ENCODE results near the gene PKHD1. TPM values are rescaled to one million over a fixed set of nuclear protein-coding genes. Genes with fewer than 3 reads are reported as not detected.

Gene PKHD1
- total RNA-seq, 1 experiment from 2014 or later = not detected

DNA sequence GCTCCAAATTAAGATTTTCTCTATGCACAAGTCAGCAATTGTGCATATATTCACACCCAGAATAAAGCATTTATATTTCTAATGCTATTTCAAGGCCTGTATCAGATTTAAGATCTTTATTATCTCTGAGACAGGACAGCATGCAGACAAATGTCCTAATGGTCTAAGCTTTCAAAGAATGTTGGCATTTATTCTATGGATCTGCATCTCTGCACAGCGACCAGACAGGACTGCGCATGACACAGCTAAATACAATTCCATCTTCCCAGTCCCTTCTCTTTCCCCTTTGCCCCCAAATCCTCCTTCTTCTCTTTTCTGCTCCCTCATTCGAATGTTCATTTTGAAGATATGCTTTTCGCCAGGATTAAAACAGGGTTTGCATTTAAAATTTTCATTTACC is 478.5 kb downstream of the PKHD1 start:
- Mint-ChIP-seq H3K4me1 (ENCODE audit: insufficient read depth, unreplicated experiment) (no peaks in the 10 kb centered on the region), H3K27ac (ENCODE audit: low read depth, unreplicated experiment) (no peak overlapping the region), H3K27me3 (ENCODE audit: insufficient read depth, unreplicated experiment) (no peaks in the 10 kb centered on the region), H3K36me3 (ENCODE audit: insufficient read depth, unreplicated experiment) (no peaks in the 10 kb centered on the region), H3K9me3 (ENCODE audit: unreplicated experiment) (no peaks in the 10 kb centered on the region), H3K4me3 (ENCODE audit: unreplicated experiment) (no peak overlapping the region)
- no peak for DNase-seq (ENCODE audit: unreplicated experiment)
- BruUV-seq (replicated peaks) = no TSS peak
- intact Hi-C loops (cut with micrococcal nuclease) = no loop called here
- ChIA-PET POLR2A (no interaction called here), CTCF (interaction anchor here (1.3 to 1.4 kb wide), 2 partner anchors 10 to 48 kb away, joined by 3 to 4 read pairs; no protein-coding TSS in a partner anchor)
- TF ChIP-seq, protein P1, sequence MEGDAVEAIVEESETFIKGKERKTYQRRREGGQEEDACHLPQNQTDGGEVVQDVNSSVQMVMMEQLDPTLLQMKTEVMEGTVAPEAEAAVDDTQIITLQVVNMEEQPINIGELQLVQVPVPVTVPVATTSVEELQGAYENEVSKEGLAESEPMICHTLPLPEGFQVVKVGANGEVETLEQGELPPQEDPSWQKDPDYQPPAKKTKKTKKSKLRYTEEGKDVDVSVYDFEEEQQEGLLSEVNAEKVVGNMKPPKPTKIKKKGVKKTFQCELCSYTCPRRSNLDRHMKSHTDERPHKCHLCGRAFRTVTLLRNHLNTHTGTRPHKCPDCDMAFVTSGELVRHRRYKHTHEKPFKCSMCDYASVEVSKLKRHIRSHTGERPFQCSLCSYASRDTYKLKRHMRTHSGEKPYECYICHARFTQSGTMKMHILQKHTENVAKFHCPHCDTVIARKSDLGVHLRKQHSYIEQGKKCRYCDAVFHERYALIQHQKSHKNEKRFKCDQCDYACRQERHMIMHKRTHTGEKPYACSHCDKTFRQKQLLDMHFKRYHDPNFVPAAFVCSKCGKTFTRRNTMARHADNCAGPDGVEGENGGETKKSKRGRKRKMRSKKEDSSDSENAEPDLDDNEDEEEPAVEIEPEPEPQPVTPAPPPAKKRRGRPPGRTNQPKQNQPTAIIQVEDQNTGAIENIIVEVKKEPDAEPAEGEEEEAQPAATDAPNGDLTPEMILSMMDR (IDR thresholded peaks at IDR 0.05; ENCODE audit: unreplicated experiment) = no peak

DNA sequence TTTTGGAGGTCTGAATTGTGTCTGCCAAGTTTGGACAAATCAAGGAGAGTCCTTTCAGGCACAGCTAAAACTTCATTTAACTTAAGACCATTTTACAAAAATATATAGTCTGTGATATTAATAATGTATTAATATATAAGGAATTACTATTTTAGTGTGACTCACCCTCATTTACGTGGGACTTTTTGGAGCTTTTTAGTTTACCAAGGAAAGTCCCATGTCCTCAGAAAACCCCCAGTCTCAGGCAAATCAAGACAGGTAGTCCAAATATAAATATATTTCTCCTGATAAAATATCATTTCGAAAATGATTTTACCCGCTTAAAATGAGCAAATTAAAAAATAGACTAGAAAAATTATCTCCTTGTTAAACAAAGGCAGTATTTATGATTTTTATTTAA is 479.0 kb downstream of the PKHD1 start:
- ChIA-PET POLR2A (interaction anchor here (0.7 kb wide), 1 partner anchor 206 kb away, joined by 3 read pairs; no protein-coding TSS in a partner anchor), CTCF (interaction anchor here (1.3 to 1.4 kb wide), 2 partner anchors 11 to 48 kb away, joined by 3 to 4 read pairs; no protein-coding TSS in a partner anchor)
- Mint-ChIP-seq H3K27ac (ENCODE audit: low read depth, unreplicated experiment) (no peak overlapping the region), H3K36me3 (ENCODE audit: insufficient read depth, unreplicated experiment) (no peaks in the 10 kb centered on the region), H3K9me3 (ENCODE audit: unreplicated experiment) (no peaks in the 10 kb centered on the region), H3K4me1 (ENCODE audit: insufficient read depth, unreplicated experiment) (no peaks in the 10 kb centered on the region), H3K27me3 (ENCODE audit: insufficient read depth, unreplicated experiment) (no peaks in the 10 kb centered on the region), H3K4me3 (ENCODE audit: unreplicated experiment) (no peak overlapping the region)
- no peak for DNase-seq (ENCODE audit: unreplicated experiment)
- intact Hi-C loops (cut with micrococcal nuclease) = no loop called here
- TF ChIP-seq, protein P1 (IDR thresholded peaks at IDR 0.05; ENCODE audit: unreplicated experiment) = no peak
- BruUV-seq (replicated peaks) = no TSS peak

DNA sequence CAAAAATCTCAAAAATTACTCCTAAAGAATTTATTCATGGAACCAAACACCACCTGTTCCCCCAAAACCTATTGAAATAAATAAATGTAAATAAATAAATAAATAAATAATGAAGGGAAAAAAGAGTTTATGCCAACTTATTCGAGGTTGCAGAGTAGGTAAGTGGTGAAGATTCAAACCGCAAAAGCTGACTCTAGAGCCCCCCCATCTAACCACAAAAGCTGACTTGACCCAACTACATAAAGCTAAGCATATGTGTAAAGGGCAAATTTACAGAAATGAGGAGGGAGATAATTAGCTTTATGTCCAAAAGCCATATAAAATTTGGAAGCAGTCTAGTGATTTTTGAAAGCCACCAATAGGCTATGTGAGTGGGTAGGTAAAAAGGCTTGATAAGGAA is 486.9 kb downstream of the PKHD1 start:
- no TSS peak for BruUV-seq (replicated peaks)
- no peak for DNase-seq (ENCODE audit: unreplicated experiment)
- Mint-ChIP-seq H3K4me1 (ENCODE audit: insufficient read depth, unreplicated experiment) (no peaks in the 10 kb centered on the region), H3K27me3 (ENCODE audit: insufficient read depth, unreplicated experiment) (no peaks in the 10 kb centered on the region), H3K9me3 (ENCODE audit: unreplicated experiment) (peaks cover 5% of the 10 kb centered on the region), H3K27ac (ENCODE audit: low read depth, unreplicated experiment) (no peak overlapping the region), H3K36me3 (ENCODE audit: insufficient read depth, unreplicated experiment) (no peaks in the 10 kb centered on the region), H3K4me3 (ENCODE audit: unreplicated experiment) (no peak overlapping the region)
- POLR2A ChIA-PET = interaction anchor here (1.5 kb wide), 1 partner anchor 16 kb away, joined by 3 read pairs; no protein-coding TSS in a partner anchor
- CTCF ChIA-PET = interaction anchor here (1.2 kb wide), 1 partner anchor 16 kb away, joined by 5 read pairs; no protein-coding TSS in a partner anchor
- intact Hi-C loops (cut with micrococcal nuclease) = no loop called here
- TF ChIP-seq, protein P1 (IDR thresholded peaks at IDR 0.05; ENCODE audit: unreplicated experiment) = no peak

DNA sequence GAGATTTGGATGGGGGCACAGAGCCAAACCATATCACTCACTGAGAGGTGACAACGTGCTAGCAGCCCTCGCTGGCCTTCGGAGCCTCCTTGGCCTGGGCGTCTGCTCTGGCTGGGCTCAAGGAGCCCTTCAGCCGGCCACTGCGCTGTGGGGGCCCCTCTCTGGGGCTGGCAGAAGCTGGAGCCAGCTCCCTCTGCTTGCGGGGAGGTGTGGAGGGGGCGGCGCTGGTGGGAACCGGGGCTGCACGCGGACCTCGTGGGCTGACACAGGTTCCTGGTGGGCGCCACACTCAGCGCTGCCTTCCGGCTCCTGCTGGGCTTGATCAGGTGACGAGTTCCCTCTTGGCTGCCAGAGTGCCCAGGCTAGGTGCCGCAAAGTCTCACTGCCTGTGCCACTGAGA is 489.2 kb downstream of the PKHD1 start:
- ChIA-PET CTCF (interaction anchor here (0.7 kb wide), 1 partner anchor 28 kb away, joined by 3 read pairs; no protein-coding TSS in a partner anchor), POLR2A (no interaction called here)
- Mint-ChIP-seq H3K36me3 (ENCODE audit: insufficient read depth, unreplicated experiment) (no peaks in the 10 kb centered on the region), H3K4me3 (ENCODE audit: unreplicated experiment) (no peak overlapping the region), H3K27ac (ENCODE audit: low read depth, unreplicated experiment) (no peak overlapping the region), H3K27me3 (ENCODE audit: insufficient read depth, unreplicated experiment) (no peaks in the 10 kb centered on the region), H3K4me1 (ENCODE audit: insufficient read depth, unreplicated experiment) (no peaks in the 10 kb centered on the region), H3K9me3 (ENCODE audit: unreplicated experiment) (peaks cover 5% of the 10 kb centered on the region)
- intact Hi-C loops (cut with micrococcal nuclease) = no loop called here
- TF ChIP-seq, protein P1 (IDR thresholded peaks at IDR 0.05; ENCODE audit: unreplicated experiment) = no peak
- DNase-seq (ENCODE audit: unreplicated experiment) = no peak
- no TSS peak for BruUV-seq (replicated peaks)

Data from MCF 10A (cell line).